ENCODE results near the gene SAPCD1.
"Not testable (repeated sequence)": the region's sequence is repeated elsewhere in the genome, so short reads cannot be mapped to it uniquely, and the experiment has no call there.

The SAPCD1 gene

GRCh38 chr6:31805939-31806469 lies 43.5 kb downstream of the SAPCD1 start:
- no peak for DNase-seq

- DNase-seq = peak; percentile 96
Measured at GRCh38 chr6:31806470-31807272, 44.2 kb downstream of the SAPCD1 start, which contains the start of gene LSM2. Gene LSM2 (minus strand): TSS chr6:31806966. CDS start chr6:31806757, 209 bp downstream.

GRCh38 chr6:31808599-31808998 lies 46.1 kb downstream of the SAPCD1 start:
- DNase-seq = not testable (repeated sequence)

GRCh38 chr6:31811645-31812044 lies 49.2 kb downstream of the SAPCD1 start:
- DNase-seq = no peak

GRCh38 chr6:31813465-31813849 lies 51.0 kb downstream of the SAPCD1 start:
- no peak for DNase-seq
